ENCODE data around the gene CDC14A. TPM values are rescaled to one million over a fixed set of nuclear protein-coding genes. Genes with fewer than 3 reads are reported as not detected.
"Not testable (repeated sequence)": the region's sequence is repeated elsewhere in the genome, so short reads cannot be mapped to it uniquely, and the experiment has no call there.

Gene CDC14A
- total RNA-seq, 2 experiments from 2014 or later: 18.9 to 20.2 TPM

GRCh38 chr1:100353988-100354387, 1.7 kb downstream of the CDC14A start:
- ChIA-PET CTCF (interaction anchor here (1.2 to 5.7 kb wide), 15 partner anchors 9 to 106 kb away, joined by 3 to 54 read pairs (median 8); partner anchors contain the start of gene RTCA), POLR2A (interaction anchor here (1.0 to 5.1 kb wide), 12 partner anchors 8 to 542 kb away, joined by 3 to 45 read pairs (median 8); partner anchors contain the start of genes DBT, RTCA and SLC30A7)
- H3K36me3 Mint-ChIP-seq: peaks cover 34% of the 10 kb centered on the region
- peaks cover 50% of the 10 kb centered on the region for H3K4me1 Mint-ChIP-seq (ENCODE audit: low read depth)
- H3K27me3 Mint-ChIP-seq: no peaks in the 10 kb centered on the region
- H3K9me3 Mint-ChIP-seq: no peaks in the 10 kb centered on the region
- no peak for DNase-seq
- intact Hi-C loops (cut with micrococcal nuclease): loop anchor here (2.0 to 10.0 kb wide), 6 partner anchors 47 to 541 kb away; partner anchors contain the start of genes AGL, EXTL2 and GPR88
- peak overlapping the region; percentile 98 for H3K4me3 Mint-ChIP-seq
- peak overlapping the region; percentile 94 for H3K27ac Mint-ChIP-seq

- H3K27me3 Mint-ChIP-seq: no peaks in the 10 kb centered on the region
- peak overlapping the region; percentile 68 for H3K27ac Mint-ChIP-seq
- ChIA-PET POLR2A (interaction anchor here (0.6 to 5.1 kb wide), 4 partner anchors 10 to 98 kb away, joined by 3 to 45 read pairs (median 14); no protein-coding TSS in a partner anchor), CTCF (interaction anchor here (0.7 to 5.7 kb wide), 9 partner anchors 8 to 105 kb away, joined by 3 to 54 read pairs (median 15); no protein-coding TSS in a partner anchor)
- H3K4me3 Mint-ChIP-seq: peak overlapping the region; percentile 98
- H3K4me1 Mint-ChIP-seq (ENCODE audit: low read depth): peaks cover 57% of the 10 kb centered on the region
- no peaks in the 10 kb centered on the region for H3K9me3 Mint-ChIP-seq
- intact Hi-C loops (cut with micrococcal nuclease): loop anchor here (5.0 to 10.0 kb wide), 3 partner anchors 180 to 500 kb away; partner anchors contain the start of genes AGL and GPR88
- DNase-seq: peak; percentile 31
- peaks cover 36% of the 10 kb centered on the region for H3K36me3 Mint-ChIP-seq
Observed at GRCh38 chr1:100354971-100355394, 2.7 kb downstream of the CDC14A start.

- no peaks in the 10 kb centered on the region for H3K9me3 Mint-ChIP-seq
- CTCF ChIA-PET: interaction anchor here (0.6 to 4.9 kb wide), 18 partner anchors 8 to 108 kb away, joined by 3 to 25 read pairs (median 4); partner anchors contain the start of gene RTCA
- peaks cover 43% of the 10 kb centered on the region for H3K36me3 Mint-ChIP-seq
- no peaks in the 10 kb centered on the region for H3K27me3 Mint-ChIP-seq
- DNase-seq: no peak
- intact Hi-C loops (cut with micrococcal nuclease): loop anchor here (10.0 kb wide), 2 partner anchors 177 to 503 kb away; partner anchors contain the start of genes AGL and GPR88
- POLR2A ChIA-PET: no interaction called here
- peak overlapping the region; percentile 59 for H3K27ac Mint-ChIP-seq
- H3K4me3 Mint-ChIP-seq: no peak overlapping the region
- H3K4me1 Mint-ChIP-seq (ENCODE audit: low read depth): peaks cover 80% of the 10 kb centered on the region
Observed at GRCh38 chr1:100358210-100358609, 5.9 kb downstream of the CDC14A start.

- Mint-ChIP-seq H3K4me1 (ENCODE audit: low read depth) (peaks cover 81% of the 10 kb centered on the region), H3K9me3 (no peaks in the 10 kb centered on the region), H3K36me3 (peaks cover 36% of the 10 kb centered on the region), H3K27me3 (no peaks in the 10 kb centered on the region), H3K27ac (peak overlapping the region; percentile 46), H3K4me3 (no peak overlapping the region)
- CTCF ChIA-PET: interaction anchor here (0.6 to 4.9 kb wide), 8 partner anchors 8 to 100 kb away, joined by 3 to 25 read pairs (median 7); partner anchors contain the start of gene RTCA
- DNase-seq: no peak
- POLR2A ChIA-PET: no interaction called here
- intact Hi-C loops (cut with micrococcal nuclease): loop anchor here (10.0 kb wide), 2 partner anchors 176 to 504 kb away; partner anchors contain the start of genes AGL and GPR88
Observed at GRCh38 chr1:100359139-100359538, 6.8 kb downstream of the CDC14A start.

GRCh38 chr1:100360790-100361510, 8.6 kb downstream of the CDC14A start:
- no peak overlapping the region for H3K4me3 Mint-ChIP-seq
- ChIA-PET CTCF (interaction anchor here (1.2 kb wide), 1 partner anchor 12 kb away, joined by 4 read pairs; no protein-coding TSS in a partner anchor), POLR2A (interaction anchor here (2.9 kb wide), 1 partner anchor 8 kb away, joined by 13 read pairs; the partner anchor contains the start of gene CDC14A)
- H3K27ac Mint-ChIP-seq: peak overlapping the region; percentile 16
- intact Hi-C loops (cut with micrococcal nuclease): no loop called here
- no peaks in the 10 kb centered on the region for H3K9me3 Mint-ChIP-seq
- H3K27me3 Mint-ChIP-seq: no peaks in the 10 kb centered on the region
- no peak for DNase-seq
- peaks cover 81% of the 10 kb centered on the region for H3K4me1 Mint-ChIP-seq (ENCODE audit: low read depth)
- H3K36me3 Mint-ChIP-seq: peaks cover 33% of the 10 kb centered on the region

GRCh38 chr1:100361511-100362089, 9.3 kb downstream of the CDC14A start:
- Mint-ChIP-seq H3K4me1 (ENCODE audit: low read depth) (peaks cover 83% of the 10 kb centered on the region), H3K27ac (peak overlapping the region; percentile 13), H3K27me3 (no peaks in the 10 kb centered on the region), H3K4me3 (no peak overlapping the region), H3K36me3 (peaks cover 31% of the 10 kb centered on the region), H3K9me3 (no peaks in the 10 kb centered on the region)
- no peak for DNase-seq
- intact Hi-C loops (cut with micrococcal nuclease): no loop called here
- POLR2A ChIA-PET: interaction anchor here (2.9 kb wide), 1 partner anchor 9 kb away, joined by 13 read pairs; the partner anchor contains the start of gene CDC14A
- CTCF ChIA-PET: interaction anchor here (1.2 kb wide), 1 partner anchor 12 kb away, joined by 4 read pairs; no protein-coding TSS in a partner anchor

- DNase-seq: no peak
- ChIA-PET CTCF (interaction anchor here (1.0 to 1.4 kb wide), 4 partner anchors 8 to 92 kb away, joined by 3 to 11 read pairs (median 4); partner anchors contain the start of gene CDC14A), POLR2A (interaction anchor here (0.6 to 2.9 kb wide), 3 partner anchors 9 to 56 kb away, joined by 3 to 13 read pairs (median 3); partner anchors contain the start of gene CDC14A)
- no peaks in the 10 kb centered on the region for H3K27me3 Mint-ChIP-seq
- peaks cover 27% of the 10 kb centered on the region for H3K36me3 Mint-ChIP-seq
- no peaks in the 10 kb centered on the region for H3K9me3 Mint-ChIP-seq
- H3K4me1 Mint-ChIP-seq (ENCODE audit: low read depth): peaks cover 82% of the 10 kb centered on the region
- H3K27ac Mint-ChIP-seq: no peak overlapping the region
- H3K4me3 Mint-ChIP-seq: no peak overlapping the region
- intact Hi-C loops (cut with micrococcal nuclease): no loop called here
Observed at GRCh38 chr1:100362821-100363466, 10.6 kb downstream of the CDC14A start.

GRCh38 chr1:100363831-100364230, 11.5 kb downstream of the CDC14A start:
- intact Hi-C loops (cut with micrococcal nuclease): no loop called here
- H3K4me3 Mint-ChIP-seq: no peak overlapping the region
- peaks cover 27% of the 10 kb centered on the region for H3K36me3 Mint-ChIP-seq
- H3K4me1 Mint-ChIP-seq (ENCODE audit: low read depth): peaks cover 81% of the 10 kb centered on the region
- no peaks in the 10 kb centered on the region for H3K27me3 Mint-ChIP-seq
- CTCF ChIA-PET: interaction anchor here (1.4 to 2.7 kb wide), 2 partner anchors 9 to 59 kb away, joined by 3 to 18 read pairs; no protein-coding TSS in a partner anchor
- POLR2A ChIA-PET: interaction anchor here (0.6 to 0.7 kb wide), 2 partner anchors 31 to 57 kb away, joined by 3 read pairs; no protein-coding TSS in a partner anchor
- no peak overlapping the region for H3K27ac Mint-ChIP-seq
- no peak for DNase-seq
- H3K9me3 Mint-ChIP-seq: no peaks in the 10 kb centered on the region

GRCh38 chr1:100364697-100365096, 12.4 kb downstream of the CDC14A start:
- intact Hi-C loops (cut with micrococcal nuclease): loop anchor here (1.0 kb wide), 1 partner anchor 9 kb away; no protein-coding TSS in a partner anchor
- Mint-ChIP-seq H3K4me1 (ENCODE audit: low read depth) (peaks cover 77% of the 10 kb centered on the region), H3K27me3 (no peaks in the 10 kb centered on the region), H3K27ac (peak overlapping the region; percentile 68), H3K9me3 (no peaks in the 10 kb centered on the region), H3K4me3 (peak overlapping the region; percentile 45), H3K36me3 (peaks cover 31% of the 10 kb centered on the region)
- CTCF ChIA-PET: interaction anchor here (0.7 to 2.7 kb wide), 4 partner anchors 7 to 60 kb away, joined by 3 to 18 read pairs (median 6); no protein-coding TSS in a partner anchor
- POLR2A ChIA-PET: interaction anchor here (1.1 kb wide), 1 partner anchor 10 kb away, joined by 3 read pairs; no protein-coding TSS in a partner anchor
- DNase-seq: no peak

- peak overlapping the region; percentile 68 for H3K27ac Mint-ChIP-seq
- peaks cover 34% of the 10 kb centered on the region for H3K36me3 Mint-ChIP-seq
- ChIA-PET CTCF (interaction anchor here (0.7 to 2.7 kb wide), 5 partner anchors 9 to 93 kb away, joined by 3 to 18 read pairs (median 3); no protein-coding TSS in a partner anchor), POLR2A (interaction anchor here (0.8 to 1.8 kb wide), 5 partner anchors 10 to 30 kb away, joined by 3 to 8 read pairs (median 5); no protein-coding TSS in a partner anchor)
- peaks cover 75% of the 10 kb centered on the region for H3K4me1 Mint-ChIP-seq (ENCODE audit: low read depth)
- no peak for DNase-seq
- H3K4me3 Mint-ChIP-seq: no peak overlapping the region
- H3K27me3 Mint-ChIP-seq: no peaks in the 10 kb centered on the region
- no peaks in the 10 kb centered on the region for H3K9me3 Mint-ChIP-seq
- intact Hi-C loops (cut with micrococcal nuclease): no loop called here
Observed at GRCh38 chr1:100366209-100366525, 13.9 kb downstream of the CDC14A start.

GRCh38 chr1:100369339-100369738, 17.0 kb downstream of the CDC14A start:
- Mint-ChIP-seq H3K4me1 (ENCODE audit: low read depth) (peaks cover 73% of the 10 kb centered on the region), H3K36me3 (peaks cover 37% of the 10 kb centered on the region)
- H3K9me3 Mint-ChIP-seq; intact Hi-C loops (cut with micrococcal nuclease); H3K27ac Mint-ChIP-seq; CTCF ChIA-PET; DNase-seq; POLR2A ChIA-PET; H3K4me3 Mint-ChIP-seq; H3K27me3 Mint-ChIP-seq: not testable (repeated sequence)
